ENCODE results near the gene DNAJC9. TPM values are rescaled to one million over a fixed set of nuclear protein-coding genes. Genes with fewer than 3 reads are reported as not detected.
"Not testable (repeated sequence)": the region's sequence is repeated elsewhere in the genome, so short reads cannot be mapped to it uniquely, and the experiment has no call there.

Gene DNAJC9, protein sequence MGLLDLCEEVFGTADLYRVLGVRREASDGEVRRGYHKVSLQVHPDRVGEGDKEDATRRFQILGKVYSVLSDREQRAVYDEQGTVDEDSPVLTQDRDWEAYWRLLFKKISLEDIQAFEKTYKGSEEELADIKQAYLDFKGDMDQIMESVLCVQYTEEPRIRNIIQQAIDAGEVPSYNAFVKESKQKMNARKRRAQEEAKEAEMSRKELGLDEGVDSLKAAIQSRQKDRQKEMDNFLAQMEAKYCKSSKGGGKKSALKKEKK
- 36.2 and 61.1 TPM in 2 replicates for total RNA-seq

DNA sequence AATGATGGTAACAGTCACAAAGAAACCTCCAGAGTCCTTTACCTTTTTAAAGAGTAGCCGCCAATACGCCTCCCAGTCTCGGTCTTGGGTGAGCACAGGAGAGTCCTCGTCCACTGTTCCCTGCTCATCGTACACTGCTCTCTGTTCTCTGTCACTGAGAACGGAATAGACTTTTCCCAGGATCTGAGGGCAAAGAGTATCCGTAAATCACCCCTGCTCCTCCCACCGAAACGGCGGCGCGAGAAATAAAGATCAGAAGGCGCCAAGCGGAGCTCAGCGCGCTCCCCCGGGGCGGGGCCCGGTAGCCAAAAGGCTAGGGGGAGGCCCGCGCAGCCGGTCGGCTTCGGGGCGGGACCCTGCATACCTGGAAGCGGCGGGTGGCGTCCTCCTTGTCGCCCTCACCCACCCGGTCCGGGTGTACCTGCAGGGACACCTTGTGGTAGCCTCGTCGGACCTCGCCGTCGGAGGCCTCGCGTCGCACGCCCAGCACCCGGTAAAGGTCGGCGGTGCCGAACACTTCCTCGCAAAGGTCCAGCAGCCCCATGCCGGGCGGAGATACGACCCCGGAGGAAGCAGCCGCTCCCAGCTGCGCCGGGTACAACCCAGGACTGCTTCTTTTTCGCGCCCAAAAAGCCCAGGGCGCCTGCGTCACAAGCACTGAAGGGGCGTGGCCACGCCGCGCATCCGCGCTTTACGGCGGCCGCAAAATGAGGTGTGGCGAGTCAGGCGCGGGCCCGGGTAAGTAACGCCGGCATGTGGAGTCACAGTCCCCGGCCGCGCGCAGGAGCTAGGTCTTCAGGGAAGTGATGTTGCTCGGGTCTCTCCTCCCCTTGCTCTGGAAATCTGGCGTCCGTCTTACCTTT lies at the start of gene DNAJC9:
TSS of gene DNAJC9 (minus strand) at position 610 of the 863 bp plus-strand sequence. CDS start at position 544, 66 bp downstream.
- peak; percentile 97 for DNase-seq

DNA sequence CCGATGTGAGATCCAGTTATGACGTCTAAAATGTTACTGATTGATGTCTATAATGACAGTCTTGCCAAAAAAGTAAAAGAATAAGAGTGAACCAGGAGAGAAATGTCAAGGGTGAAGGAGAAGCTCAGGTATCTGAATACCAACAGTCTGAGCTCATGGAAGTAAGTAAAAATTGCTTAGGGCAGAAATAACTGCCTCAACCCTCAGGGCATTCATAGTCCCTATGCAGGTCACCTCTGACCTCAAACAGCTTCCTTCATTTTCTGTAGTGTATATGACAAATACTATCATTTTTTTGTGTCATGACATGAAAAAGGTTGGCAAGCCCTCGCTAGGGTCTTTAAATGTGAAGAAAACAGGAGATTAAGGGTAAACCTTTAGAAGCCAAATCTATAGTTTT lies 46.4 kb upstream of the DNAJC9 start:
- no peak for DNase-seq

DNA sequence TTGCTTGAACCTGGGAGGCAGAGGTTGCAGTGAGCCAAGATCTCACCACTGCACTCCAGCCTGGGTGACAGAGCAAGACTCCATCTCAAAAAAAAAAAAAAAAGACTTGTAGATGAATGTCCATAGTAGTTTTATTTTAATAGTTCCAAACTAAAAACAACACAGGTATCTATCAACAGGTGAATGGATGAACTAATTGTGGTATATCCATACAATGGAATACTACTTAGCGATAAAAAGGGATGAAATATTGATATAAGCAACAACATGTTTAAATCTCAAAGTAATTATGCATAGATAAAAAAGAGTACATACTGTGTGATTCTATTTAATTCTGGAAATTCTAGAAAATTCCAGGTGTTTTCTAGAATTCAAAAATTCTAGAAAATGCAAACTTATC lies 42.9 kb upstream of the DNAJC9 start:
- DNase-seq, result no peak

DNA sequence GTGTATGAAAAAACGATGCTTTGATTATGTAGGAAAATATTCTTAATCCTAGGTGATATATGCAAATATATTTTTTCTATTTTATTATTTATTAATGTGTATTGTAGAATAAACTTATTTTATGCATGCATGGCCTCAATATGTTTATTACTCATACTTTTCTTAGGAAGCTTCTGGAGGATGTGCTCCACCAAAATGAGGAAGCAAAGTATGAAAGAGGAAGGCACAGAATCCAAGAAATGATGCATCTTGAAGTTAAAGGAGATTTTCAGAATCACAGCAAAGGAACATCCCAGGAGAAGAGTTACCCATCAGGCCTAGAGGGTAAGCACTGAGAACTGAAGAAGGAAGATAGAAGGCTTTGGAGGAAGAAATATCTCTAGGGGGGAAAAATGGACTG lies 40.4 kb upstream of the DNAJC9 start:
- no peak for DNase-seq

DNA sequence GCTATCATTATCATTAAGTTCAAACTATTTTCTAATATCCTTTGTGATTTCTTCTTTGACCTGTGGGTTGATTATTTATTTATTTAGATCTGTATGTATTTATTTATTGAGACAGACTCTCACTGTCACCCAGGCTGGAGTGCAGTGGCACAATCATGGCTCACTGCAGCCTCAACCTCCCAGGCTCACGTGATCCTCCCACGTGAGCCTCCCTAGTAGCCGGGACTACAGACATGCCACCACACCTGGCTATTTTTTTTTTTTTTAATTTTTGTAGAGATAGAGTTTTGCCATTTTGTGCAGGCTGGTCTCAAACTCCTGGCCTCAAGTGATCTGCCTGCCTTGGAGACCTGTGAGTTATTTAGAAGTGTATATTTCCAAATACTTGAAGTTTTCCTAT lies 34.0 kb upstream of the DNAJC9 start:
- no peak for DNase-seq

DNA sequence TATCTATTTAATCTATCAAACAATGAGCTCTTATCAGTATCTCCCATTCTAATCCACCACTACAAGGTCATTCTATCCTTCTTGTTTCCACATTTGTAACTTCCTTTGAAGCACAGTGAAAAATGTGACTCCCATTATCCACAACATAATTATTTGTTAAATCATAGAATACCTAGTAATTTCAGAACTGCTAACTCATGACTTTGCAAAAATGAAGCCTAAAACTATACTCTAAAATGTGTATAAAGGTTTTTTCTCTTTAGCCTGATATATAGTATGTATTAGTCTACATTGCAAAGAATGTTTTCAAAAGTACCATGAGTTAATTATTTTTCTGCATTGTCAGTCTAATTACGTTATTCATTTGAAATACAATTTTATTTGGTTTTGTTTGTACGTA lies 17.4 kb upstream of the DNAJC9 start:
- DNase-seq, result no peak

DNA sequence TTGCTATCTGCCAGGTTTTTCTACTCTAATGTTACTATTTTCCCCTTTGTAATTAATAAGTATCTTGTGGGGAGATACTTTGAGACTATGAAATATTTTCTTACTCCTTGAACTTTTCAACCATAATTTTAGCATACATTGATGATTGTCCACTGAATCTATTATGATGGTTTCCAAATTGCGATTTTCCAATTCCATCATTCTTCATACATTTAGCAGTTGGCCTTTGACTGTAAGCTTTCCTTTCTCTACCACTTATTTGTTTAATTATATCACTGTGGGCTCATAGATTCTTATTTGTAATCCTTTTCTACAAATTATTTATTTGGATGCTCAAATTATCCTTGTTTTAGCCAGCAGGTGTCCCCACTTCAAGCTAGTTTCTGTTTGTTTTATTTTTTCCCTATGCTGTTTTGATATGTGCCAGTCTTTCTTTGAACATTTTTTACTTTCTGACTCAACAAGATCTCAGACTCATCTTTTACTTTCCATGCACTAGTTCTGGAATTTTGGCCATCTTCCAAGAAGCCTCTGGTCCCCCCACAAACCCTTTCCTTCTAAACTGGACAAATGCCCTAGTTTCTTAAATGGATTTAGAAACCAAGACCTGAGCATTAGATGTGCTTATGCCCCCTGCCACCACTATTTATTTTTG lies 16.8 kb upstream of the DNAJC9 start:
- DNase-seq, result peak; percentile 49

DNA sequence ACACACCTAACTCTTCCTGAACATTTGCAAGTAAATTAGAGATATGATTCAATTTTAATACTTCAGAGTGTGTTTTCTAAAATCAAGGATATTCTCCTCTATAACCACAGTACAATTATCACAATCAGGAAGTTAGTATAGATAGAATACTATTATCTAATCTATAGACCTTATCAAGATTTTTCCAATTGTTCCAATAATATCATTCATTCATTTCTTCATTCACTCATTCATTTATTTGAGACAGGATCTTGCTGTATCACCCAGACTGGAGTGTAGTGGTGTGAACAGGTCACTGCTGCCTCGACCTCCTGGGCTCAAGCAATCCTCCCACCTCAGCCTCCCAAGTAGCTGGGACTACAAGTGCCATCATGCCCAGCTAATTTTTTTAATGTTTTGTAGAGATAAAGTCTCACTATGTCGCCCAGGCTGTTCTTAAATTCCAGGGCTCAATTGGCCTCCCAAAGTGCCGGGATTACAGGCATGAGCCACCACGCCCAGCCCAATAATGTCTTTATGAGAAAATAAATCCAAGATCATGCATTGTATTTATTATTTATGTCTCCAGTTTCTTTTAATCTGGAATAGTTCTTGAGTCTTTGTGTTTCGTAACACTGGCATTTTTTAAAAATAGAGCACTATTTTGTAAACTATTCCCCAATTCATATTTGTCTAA lies 16.0 kb upstream of the DNAJC9 start:
- no peak for DNase-seq

DNA sequence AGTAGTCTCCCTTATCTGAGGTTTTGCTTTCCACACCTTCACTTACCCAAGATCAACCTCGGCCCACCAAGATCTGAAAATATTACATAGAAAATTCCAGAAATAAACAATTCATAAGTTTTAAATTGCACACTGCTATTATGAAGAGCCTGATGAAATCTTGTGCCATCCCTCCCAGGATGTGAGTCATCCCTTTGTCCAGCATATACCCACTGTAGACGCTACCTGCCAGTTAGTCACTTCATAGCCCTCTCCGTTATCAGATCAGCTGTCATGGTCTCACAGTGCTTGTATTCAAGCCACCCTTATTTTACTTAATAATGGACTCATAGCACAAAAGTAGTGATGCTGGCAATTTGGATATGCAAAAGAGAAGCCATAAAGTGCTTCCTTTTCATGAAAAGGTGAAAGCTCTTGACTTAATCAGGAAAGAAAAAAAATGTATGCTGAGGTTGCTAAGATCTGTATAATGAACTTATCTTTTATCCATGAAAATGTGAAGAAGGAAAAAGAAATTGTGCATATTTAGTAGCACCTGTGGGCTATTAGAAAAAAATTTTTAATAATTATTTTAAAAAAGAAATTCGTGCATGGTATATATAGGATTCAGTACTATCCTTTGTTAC lies 15.2 kb upstream of the DNAJC9 start:
- DNase-seq, result peak; percentile 53

DNA sequence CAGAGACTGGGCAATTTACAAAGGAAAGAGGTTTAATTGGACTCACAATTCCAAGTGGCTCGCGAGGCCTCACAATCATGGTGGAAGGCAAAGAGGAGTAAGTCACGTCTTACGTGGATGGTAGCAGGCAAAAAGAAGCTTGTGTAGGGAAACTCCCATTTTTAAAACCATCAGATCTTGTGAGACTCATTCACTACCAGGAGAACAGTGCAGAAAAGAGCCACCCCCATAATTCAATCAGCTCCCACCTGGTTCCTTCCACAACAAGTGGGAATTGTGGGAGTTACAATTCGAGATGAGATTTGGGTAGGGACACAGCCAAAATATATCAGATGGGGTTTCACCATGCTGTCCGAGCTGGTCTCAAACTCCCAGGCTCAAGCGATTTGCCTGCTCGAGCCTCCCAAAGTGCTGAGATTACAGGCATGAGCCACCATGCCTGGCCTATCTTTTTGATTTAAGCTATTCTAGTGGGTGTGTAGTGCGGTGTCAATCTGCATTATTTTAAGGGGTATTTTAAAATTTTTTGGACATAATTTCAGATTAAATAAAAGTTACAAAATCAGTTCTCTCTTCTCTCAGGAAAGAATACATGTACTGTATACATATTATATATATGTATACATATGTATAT lies 14.4 kb upstream of the DNAJC9 start:
- no peak for DNase-seq

DNA sequence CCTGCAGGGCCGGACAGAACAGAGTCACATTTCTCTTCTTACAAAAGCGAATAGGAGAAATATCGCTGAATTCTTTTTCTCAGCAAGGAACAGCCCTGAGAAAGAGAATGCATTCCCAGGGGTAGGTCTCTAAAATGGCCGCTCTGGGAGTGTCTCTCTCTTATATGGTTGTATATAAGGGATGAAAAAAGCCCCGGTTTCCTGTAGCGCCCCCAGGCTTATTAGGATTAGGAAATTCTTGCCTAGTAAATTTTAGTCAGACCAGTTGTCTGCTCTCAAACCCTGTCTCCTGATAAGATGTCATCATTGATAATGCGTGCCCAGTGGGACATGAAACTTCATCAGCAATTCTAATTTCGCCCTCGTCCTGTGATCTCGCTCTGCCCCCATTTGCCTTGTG lies 11.6 kb upstream of the DNAJC9 start:
- not testable (repeated sequence) for DNase-seq

DNA sequence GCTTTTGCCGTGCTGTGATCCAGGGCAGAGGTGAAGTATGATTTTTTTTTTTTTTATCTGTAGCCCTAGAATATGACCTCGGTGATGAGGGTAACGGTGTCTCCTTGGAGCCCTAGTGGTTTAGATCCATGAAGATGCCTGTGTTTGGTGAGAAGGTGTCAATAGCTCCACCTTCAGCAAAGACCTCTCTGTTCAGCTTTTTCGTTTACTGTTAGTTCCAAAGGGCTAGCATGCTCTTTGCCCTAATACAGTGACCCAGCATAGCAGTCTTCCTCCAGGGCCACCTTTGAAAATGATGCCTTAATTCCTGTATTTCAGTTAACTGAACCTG lies 6.1 kb upstream of the DNAJC9 start:
- DNase-seq, result peak; percentile 21

DNA sequence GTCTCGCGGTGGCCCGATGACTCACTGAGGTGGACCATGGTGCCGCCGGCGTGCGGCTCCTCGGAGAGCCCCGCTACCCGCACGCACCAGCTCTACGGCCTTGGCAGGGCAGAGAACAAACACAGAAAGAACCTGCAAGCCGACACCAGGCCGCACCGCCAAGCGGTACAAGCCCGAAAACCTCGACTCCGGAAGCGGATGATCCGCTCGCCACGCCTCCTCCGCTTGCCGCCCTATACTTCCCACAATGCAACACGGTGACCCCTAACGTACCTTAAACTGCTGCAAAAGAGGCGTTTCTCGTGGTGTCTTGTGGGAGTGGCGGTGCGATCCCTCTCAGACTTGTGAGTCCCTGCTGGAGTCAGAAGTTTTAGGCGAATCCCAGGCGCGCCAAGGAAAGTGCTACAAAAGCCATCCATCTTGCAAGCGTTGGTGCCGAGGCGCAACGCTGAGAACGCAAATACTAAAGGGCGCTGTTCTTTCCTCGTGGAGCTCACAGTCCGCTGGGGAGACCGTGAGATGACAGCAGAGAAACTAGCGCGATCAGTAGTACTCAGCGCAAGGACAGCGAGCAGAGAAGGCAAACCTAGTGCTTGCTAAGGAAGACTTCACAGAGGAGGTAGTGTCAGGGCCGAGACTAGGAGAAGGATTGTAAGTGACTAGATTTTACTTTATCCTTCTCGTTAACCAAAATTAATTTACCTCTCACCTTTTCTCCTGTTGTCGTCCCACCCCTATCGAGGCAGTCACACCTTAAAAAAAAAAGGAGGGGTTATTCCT lies 5.6 kb upstream of the DNAJC9 start, which contains the start of gene MRPS16:
TSS of gene MRPS16 (minus strand) at position 200 of the 780 bp plus-strand sequence. CDS start at position 38, 162 bp downstream.
- DNase-seq, result peak; percentile 98

DNA sequence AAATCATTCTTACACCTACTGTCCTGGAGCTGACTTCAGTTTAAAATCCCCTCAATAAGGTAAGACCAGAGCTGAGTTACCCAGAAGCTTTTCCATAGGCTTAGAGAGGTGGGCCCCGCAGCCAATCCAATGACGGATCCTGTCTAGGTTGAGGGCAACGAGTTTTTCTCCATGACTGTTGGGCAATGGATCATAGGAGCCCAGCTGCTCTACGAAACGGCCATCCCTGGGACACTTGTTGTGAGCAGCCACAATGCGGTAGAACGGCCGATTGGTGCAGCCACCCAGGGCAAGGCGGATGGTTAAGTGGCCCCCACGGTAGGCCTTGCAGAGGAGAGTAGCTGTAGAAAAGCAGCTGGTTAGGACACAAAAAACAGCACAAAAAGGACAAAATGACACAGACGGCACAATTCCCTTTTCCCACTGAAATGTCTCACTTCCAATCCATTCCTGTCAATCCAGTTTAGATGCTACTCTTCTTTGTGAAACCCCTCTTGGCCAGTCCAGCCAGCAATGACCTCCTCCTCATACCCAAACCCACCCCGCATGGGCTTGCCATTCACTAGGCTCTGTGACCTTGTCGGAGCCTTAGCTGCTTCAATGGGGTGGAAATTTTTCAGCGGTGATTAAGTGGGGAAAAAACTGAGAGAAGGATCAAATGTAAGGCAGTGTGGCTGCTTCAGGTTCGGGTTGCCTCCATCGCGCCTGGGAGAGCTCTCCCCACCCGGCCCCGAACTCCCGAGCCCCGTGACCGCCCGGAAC lies 4.8 kb upstream of the DNAJC9 start:
- peak; percentile 25 for DNase-seq

DNA sequence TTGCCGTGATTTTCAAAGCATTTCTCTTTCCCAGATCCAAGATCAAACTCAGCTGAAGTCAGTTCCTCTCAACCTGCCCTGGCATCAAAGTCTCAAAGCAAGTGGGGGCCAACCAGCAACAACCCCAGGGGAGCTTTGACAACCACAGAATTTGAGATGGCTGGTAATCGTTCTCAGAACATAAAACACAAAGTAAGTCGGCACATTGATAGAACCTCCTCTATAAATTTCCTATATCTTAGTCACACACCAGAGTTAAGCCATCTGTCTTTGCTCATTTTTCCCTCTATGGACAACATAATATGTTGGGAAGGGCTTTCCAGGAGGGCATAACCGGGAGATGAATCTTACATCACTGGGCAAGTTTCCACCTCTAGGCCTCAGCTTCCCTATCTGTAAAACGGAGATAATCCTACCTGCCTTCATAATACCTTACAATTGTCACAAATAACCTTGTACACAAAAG lies 1.2 kb upstream of the DNAJC9 start:
- no peak for DNase-seq

DNA sequence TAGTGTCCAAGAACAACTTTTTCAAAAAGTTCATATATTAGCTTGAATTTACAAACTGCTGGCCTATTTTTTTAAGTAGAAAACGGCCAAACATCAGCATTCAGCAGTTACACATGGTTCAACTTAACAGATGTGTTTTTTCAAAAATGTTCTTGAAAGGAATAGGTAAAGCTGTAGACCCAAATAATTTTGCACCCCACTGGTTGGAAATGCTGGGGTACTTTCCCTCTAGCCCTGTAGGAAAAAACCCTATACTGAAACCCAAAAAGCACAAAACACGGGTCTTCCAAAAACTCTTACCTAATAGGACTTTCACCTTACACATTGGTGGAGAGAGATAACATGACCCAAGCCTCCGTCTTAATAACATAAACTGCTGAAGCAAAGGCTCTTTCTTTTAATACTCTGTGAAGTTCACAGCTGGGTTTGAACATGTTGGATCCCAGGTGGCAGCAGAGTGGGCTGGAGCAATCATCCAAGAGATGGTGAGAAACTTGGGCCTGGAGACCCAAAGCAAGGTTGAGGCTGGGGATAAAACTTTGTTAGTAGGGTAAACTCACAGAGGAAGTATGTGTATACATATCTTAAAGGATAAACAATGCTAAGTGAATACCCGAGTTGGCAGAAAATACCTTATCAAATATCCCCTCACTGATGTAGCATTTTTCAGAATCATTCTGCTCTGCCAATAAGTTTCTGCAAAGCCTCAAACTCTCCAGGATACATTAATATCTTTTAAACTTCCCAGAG lies 629 bp upstream of the DNAJC9 start:
- peak; percentile 6 for DNase-seq

DNA sequence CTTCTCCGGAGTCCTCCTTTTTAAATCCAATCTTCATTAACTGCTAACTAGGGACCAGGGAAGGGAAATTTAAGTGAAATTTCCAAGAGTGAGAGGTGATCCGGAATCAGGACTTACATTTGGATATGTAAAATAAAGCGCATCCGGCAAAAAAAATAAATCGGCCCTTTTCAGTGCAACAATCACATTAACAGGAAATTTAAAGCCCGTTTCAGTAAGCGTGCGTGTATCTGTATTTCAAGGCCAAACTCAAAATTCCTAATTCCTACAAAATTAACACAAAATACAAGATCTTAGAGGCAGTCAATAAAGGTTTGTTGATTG lies 771 bp downstream of the DNAJC9 start:
- peak; percentile 21 for DNase-seq

DNA sequence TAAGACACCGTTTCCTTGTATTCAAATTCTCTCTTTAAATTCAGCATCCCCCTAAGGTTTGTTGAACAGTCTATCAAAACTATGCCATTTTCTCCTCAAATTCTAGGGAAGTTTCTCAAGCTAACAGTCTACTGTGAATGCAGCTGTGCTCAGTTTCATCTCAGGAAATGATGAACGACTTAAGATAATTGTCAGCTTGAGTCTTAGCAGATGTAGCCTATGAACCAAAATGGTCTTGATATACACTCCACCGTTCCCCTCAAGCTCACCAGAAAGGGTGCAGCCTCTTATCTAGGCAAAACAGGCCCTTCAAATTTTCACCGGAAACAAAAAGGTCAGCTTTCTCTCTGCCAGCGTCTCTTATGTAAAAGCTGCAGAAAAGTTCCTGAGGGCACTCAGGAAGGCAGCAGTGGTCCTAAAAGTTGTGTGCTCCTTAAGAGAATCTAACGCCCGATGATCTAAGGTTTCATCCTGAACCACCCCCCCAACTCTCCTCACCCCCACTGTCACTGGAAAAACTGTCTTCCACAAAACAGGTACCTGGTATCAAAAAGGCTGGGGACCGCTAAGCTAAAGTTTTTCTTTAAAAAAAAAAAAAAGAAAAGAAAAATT lies 2.1 kb downstream of the DNAJC9 start:
- DNase-seq, result peak; percentile 32

DNA sequence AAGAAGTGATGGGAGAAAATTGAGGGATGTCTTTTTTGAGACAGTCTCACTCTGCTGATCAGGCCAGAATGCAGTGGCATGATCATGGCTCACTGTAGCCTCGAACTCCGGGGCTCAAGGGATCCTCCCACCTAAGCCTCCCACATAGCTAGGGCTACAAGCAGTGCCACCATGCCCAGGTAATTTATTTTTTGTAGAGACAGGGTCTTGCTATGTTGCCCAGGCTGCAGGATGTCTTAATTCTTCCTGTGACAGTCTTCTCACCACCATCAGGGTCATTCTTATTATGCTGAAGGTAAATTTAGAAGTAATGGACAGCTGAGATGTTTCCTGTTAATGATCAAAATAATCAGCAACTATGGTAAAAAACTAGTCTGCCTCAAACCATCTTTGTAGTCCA lies 7.1 kb downstream of the DNAJC9 start:
- DNase-seq, result no peak

Measured in dermis blood vessel endothelial cell (primary cell).